BE2C (cell line): ENCODE results near the gene NT5DC1.

Source experiments
- DNase-seq: peaks from one replicate; pipeline ENCODE4 v3.0.0-alpha.2; 2020
- H3K27me3 ChIP-seq: fragments of 250-450 bp; sonication (Bioruptor Pico); 2 replicates; pipeline ENCODE4 v1.5.1; 2020; ENCODE audit warnings: mild to moderate bottlenecking
- H3K36me3 ChIP-seq: fragments of 250-450 bp; sonication (Bioruptor Pico); 2 replicates; pipeline ENCODE4 v1.5.1; 2020; ENCODE audit warnings: mild to moderate bottlenecking
- H3K4me1 ChIP-seq: fragments of 250-450 bp; sonication (Bioruptor Pico); 2 replicates; pipeline ENCODE4 v1.5.1; 2020
- H3K4me3 ChIP-seq: 2 replicates; pipeline ENCODE4 v1.5.1; 2011; ENCODE audit warnings: low read depth, low read length
- H3K9me3 ChIP-seq: fragments of 250-450 bp; sonication (Bioruptor Pico); 2 replicates; pipeline ENCODE4 v1.5.1; 2020
- TF ChIP-seq, protein P1 (sequence below): IDR thresholded peaks from 2 replicates; pipeline ENCODE4 v1.5.1; 2012; ENCODE audit warnings: mild to moderate bottlenecking, low read depth, low read length

The NT5DC1 gene

GRCh38 chr6:116118608-116119007, 18.0 kb downstream of the NT5DC1 start:
- Histone ChIP-seq H3K27me3 (no peaks in the 10 kb centered on the region), H3K9me3 (no peaks in the 10 kb centered on the region), H3K36me3 (no peaks in the 10 kb centered on the region), H3K4me3 (no peak overlapping the region), H3K4me1 (no peaks in the 10 kb centered on the region)
- TF ChIP-seq, protein P1, sequence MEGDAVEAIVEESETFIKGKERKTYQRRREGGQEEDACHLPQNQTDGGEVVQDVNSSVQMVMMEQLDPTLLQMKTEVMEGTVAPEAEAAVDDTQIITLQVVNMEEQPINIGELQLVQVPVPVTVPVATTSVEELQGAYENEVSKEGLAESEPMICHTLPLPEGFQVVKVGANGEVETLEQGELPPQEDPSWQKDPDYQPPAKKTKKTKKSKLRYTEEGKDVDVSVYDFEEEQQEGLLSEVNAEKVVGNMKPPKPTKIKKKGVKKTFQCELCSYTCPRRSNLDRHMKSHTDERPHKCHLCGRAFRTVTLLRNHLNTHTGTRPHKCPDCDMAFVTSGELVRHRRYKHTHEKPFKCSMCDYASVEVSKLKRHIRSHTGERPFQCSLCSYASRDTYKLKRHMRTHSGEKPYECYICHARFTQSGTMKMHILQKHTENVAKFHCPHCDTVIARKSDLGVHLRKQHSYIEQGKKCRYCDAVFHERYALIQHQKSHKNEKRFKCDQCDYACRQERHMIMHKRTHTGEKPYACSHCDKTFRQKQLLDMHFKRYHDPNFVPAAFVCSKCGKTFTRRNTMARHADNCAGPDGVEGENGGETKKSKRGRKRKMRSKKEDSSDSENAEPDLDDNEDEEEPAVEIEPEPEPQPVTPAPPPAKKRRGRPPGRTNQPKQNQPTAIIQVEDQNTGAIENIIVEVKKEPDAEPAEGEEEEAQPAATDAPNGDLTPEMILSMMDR: no peak
- no peak for DNase-seq

DNA sequence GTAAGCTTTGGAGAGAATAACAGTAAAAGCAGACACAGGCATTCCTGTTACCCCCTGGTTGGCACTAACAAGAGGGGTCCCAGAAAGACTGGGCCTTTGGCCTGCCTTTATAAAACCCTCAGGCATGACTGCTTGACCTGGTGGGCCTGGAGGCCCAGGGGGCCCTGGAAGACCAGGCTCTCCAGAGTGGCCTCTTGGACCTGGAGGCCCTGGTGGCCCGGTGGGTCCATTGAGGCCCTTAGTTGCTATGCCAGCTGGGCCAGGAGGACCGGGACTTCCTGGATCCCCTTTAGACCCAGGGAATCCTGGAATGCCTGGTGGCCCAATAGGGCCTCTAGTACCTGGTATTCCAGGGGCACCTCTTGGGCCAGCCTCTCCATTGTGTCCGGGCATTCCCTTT, 19.8 kb downstream of the NT5DC1 start:
- TF ChIP-seq, protein P1: no peak
- Histone ChIP-seq H3K36me3 (no peaks in the 10 kb centered on the region), H3K4me1 (no peaks in the 10 kb centered on the region; the same call in 1 of the 2 replicates), H3K4me3 (no peak overlapping the region), H3K9me3 (no peaks in the 10 kb centered on the region), H3K27me3 (no peaks in the 10 kb centered on the region)
- no peak for DNase-seq

DNA sequence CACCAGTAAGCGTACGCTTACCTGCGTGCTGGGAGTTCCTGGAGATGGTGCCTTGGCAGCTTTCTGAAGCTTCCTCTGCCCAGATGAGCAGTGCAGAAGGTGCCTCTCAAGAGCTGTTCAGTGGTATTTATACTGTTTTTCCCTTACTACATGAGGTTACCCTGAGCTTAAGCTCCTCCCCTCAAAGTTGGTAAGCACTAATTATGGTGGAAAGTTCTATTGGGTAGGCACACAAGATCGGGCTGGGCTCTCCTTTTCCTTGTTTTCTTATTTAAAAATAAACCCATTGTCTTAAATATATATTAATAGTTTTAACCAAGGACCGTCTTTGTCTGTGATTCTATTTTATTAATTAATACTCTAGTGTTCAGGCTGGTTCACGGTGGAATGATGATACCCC, 25.4 kb downstream of the NT5DC1 start, which contains the start of gene COL10A1:
Gene COL10A1, minus strand, starts transcription at position 101 of the 400 bp plus-strand sequence. CDS start 640 bp downstream, outside the sequence.
- DNase-seq: no peak
- no peaks in the 10 kb centered on the region for H3K36me3 ChIP-seq
- H3K4me3 ChIP-seq: no peak within 1 kb of the TSS
- TF ChIP-seq, protein P1: no peak
- H3K9me3 ChIP-seq: no peaks in the 10 kb centered on the region
- peaks cover 15% of the 10 kb centered on the region for H3K4me1 ChIP-seq
- no peaks in the 10 kb centered on the region for H3K27me3 ChIP-seq

DNA sequence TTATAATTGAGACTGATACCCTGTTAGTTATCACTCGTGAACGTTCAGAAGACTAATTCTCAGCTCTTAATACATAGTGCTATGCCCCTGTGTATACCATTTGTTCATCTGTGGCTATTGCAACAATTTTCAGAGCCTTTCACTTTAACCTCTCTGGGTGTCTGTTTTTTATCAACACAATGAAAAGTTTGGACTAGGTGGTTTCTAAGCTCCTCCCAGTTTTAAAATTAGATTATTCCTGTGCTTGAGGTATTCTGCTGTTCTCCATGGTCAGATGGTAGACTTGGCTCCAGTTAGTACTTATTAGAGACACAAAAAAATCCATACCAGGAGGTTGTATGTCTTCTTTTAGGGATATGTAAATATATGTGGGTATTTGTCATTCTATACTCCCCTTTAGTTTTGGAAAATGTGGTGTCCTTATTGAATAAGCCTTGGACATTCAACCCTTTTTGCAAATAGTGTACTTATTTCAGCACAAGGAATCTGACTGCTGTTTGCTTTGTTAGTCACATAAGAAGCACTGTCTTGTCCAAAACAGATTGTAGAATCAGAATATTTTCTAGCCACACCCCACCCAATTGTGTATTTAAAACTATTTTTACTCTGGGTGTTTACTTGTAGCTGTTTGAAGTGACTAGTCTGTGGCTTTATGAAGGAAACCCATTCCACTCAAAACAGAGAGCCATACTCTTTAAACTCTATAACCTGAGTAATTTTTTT, 27.3 kb downstream of the NT5DC1 start:
- H3K36me3 ChIP-seq: no peaks in the 10 kb centered on the region
- H3K4me3 ChIP-seq: no peak overlapping the region
- no peak for DNase-seq
- H3K9me3 ChIP-seq: no peaks in the 10 kb centered on the region
- H3K4me1 ChIP-seq: peaks cover 15% of the 10 kb centered on the region
- no peaks in the 10 kb centered on the region for H3K27me3 ChIP-seq
- TF ChIP-seq, protein P1: no peak

DNA sequence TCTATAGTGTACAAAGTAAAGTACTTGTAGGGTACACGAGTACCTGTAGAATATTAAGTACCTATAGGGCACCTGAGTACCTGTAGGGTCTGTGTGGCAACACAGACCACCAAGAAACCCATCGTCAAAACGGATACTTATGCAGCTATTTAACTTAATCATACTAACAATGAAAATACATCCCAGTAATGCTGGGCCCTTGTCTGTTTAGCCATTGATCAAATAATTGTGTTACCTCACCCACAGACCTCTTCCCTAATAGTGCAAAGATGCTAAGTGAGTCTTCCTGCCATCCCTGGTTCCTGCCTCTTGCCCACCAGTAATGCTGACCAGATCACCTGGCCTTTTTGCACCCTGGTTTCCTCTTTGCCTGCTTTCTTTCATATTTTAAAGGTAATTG, 32.8 kb downstream of the NT5DC1 start:
- Histone ChIP-seq H3K4me3 (no peak overlapping the region), H3K36me3 (no peaks in the 10 kb centered on the region), H3K9me3 (no peaks in the 10 kb centered on the region), H3K27me3 (no peaks in the 10 kb centered on the region), H3K4me1 (peaks cover under 1% of the 10 kb centered on the region; the same call in 1 of the 2 replicates)
- TF ChIP-seq, protein P1: no peak
- no peak for DNase-seq

DNA sequence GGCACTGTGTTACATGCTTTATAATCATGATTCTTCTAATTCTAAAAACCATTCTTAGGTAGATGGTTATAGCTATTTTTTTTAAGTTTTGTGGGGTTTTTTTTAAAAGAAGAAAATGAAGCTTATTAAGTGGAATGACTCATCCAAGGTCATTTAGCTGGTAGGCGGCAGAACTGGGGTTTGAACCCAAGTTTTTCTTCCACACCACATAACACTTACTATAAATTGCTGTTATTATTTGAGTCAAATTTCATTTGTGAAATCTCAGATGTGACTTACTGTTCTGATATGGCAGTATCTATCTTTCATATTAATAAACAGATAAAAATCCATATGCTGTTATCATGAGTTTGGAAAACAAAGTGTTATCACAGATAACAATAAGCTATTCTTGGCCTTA, 35.7 kb downstream of the NT5DC1 start:
- H3K36me3 ChIP-seq: no peaks in the 10 kb centered on the region
- H3K27me3 ChIP-seq: no peaks in the 10 kb centered on the region
- no peaks in the 10 kb centered on the region for H3K9me3 ChIP-seq
- no peak for DNase-seq
- no peaks in the 10 kb centered on the region for H3K4me1 ChIP-seq
- no peak overlapping the region for H3K4me3 ChIP-seq
- TF ChIP-seq, protein P1: no peak
